ENCODE results near the gene PDE4D.
"Not testable (repeated sequence)": the region's sequence is repeated elsewhere in the genome, so short reads cannot be mapped to it uniquely, and the experiment has no call there.

Gene PDE4D

GRCh38 chr5:59416451-59416850 lies 477.1 kb downstream of the PDE4D start:
- DNase-seq (ENCODE audit: low spot score), result no peak

GRCh38 chr5:59416026-59416425 lies 477.5 kb downstream of the PDE4D start:
- DNase-seq (ENCODE audit: low spot score), result no peak

- DNase-seq (ENCODE audit: low spot score), result no peak
Observed at GRCh38 chr5:59412428-59412827, 481.1 kb downstream of the PDE4D start.

GRCh38 chr5:59408997-59409396 lies 484.5 kb downstream of the PDE4D start:
- DNase-seq (ENCODE audit: low spot score), result not testable (repeated sequence)

- DNase-seq (ENCODE audit: low spot score), result no peak
Observed at GRCh38 chr5:59407967-59408366, 485.6 kb downstream of the PDE4D start.

GRCh38 chr5:59401637-59402036 lies 491.9 kb downstream of the PDE4D start:
- no peak for DNase-seq (ENCODE audit: low spot score)

GRCh38 chr5:59394956-59395355 lies 498.6 kb downstream of the PDE4D start:
- DNase-seq (ENCODE audit: low spot score), result not testable (repeated sequence)

GRCh38 chr5:59393585-59394420 lies 499.7 kb downstream of the PDE4D start:
- DNase-seq (ENCODE audit: low spot score), result no peak

GRCh38 chr5:59391576-59391975 lies 501.9 kb downstream of the PDE4D start:
- DNase-seq (ENCODE audit: low spot score), result no peak

- no peak for DNase-seq (ENCODE audit: low spot score)
Observed at GRCh38 chr5:59390989-59391388, 502.5 kb downstream of the PDE4D start.

GRCh38 chr5:59390074-59390659 lies 503.4 kb downstream of the PDE4D start:
- DNase-seq (ENCODE audit: low spot score), result peak; percentile 35

GRCh38 chr5:59387127-59387526 lies 506.4 kb downstream of the PDE4D start:
- DNase-seq (ENCODE audit: low spot score), result no peak

- no peak for DNase-seq (ENCODE audit: low spot score)
Observed at GRCh38 chr5:59385700-59386099, 507.8 kb downstream of the PDE4D start.

- DNase-seq (ENCODE audit: low spot score), result peak; percentile 36
Observed at GRCh38 chr5:59380350-59380951, 513.1 kb downstream of the PDE4D start.

GRCh38 chr5:59374036-59374435 lies 519.5 kb downstream of the PDE4D start:
- DNase-seq (ENCODE audit: low spot score), result not testable (repeated sequence)

GRCh38 chr5:59371525-59372127 lies 521.9 kb downstream of the PDE4D start:
- DNase-seq (ENCODE audit: low spot score), result no peak

- DNase-seq (ENCODE audit: low spot score), result no peak
Observed at GRCh38 chr5:59368951-59369350, 524.6 kb downstream of the PDE4D start.

GRCh38 chr5:59367791-59368394 lies 525.6 kb downstream of the PDE4D start:
- peak; percentile 35 for DNase-seq (ENCODE audit: low spot score)

- DNase-seq (ENCODE audit: low spot score), result no peak
Observed at GRCh38 chr5:59366784-59367183, 526.7 kb downstream of the PDE4D start.

GRCh38 chr5:59362438-59362837 lies 531.1 kb downstream of the PDE4D start:
- DNase-seq (ENCODE audit: low spot score), result no peak

- DNase-seq (ENCODE audit: low spot score), result no peak
Observed at GRCh38 chr5:59361454-59361853, 532.1 kb downstream of the PDE4D start.

- DNase-seq (ENCODE audit: low spot score), result no peak
Observed at GRCh38 chr5:59360130-59360555, 533.4 kb downstream of the PDE4D start.

Data from CD4-positive, alpha-beta T cell treated with Interleukin-2 at 100 ng/mL for 4 hours (primary cell).